ENCODE data around the gene APOO. TPM values are rescaled to one million over a fixed set of nuclear protein-coding genes. Genes with fewer than 3 reads are reported as not detected.

APOO gene
- total and polyA plus RNA-seq, 10 donors, result 5.8 to 18.0 (median 11.9) TPM

- no peak for TF ChIP-seq POLR2AphosphoS5 (IDR thresholded peaks at IDR 0.05)
- no peak for TF ChIP-seq CTCF (IDR thresholded peaks at IDR 0.05 in 8 of 11, conservative IDR thresholded peaks at IDR 0.05 in 3 of 11)
- no peak for TF ChIP-seq POLR2A (IDR thresholded peaks at IDR 0.05)
- Histone ChIP-seq H3K4me1 (peaks cover 0 to 19% (median 0%) of the 10 kb centered on the region in 6 donors), H3K4me3 (no peak overlapping the region), H3K9me3 (no peaks in the 10 kb centered on the region), H3K27me3 (replicated peaks in 1 of 7) (no peaks in the 10 kb centered on the region), H3K27ac (peak overlapping the region in 7 of 8 donors; percentile 11 to 76 (median 66)), H3K36me3 (no peaks in the 10 kb centered on the region)
- 28 to 51% (median 46%) methylated on average over 3 of the region's 3 CpGs for WGBS, 5 donors
- intact Hi-C loops (cut with DNase I; ENCODE audit: low total_unique reads), result no loop called here
- no peak for DNase-seq
Measured at GRCh38 chrX:23845351-23845817, 62.4 kb downstream of the APOO start.

GRCh38 chrX:23844502-23845138, 63.1 kb downstream of the APOO start:
- 34 to 53% (median 41%) methylated on average over 7 of the region's 7 CpGs for WGBS, 5 donors
- DNase-seq, result peak; percentile 25
- TF ChIP-seq POLR2A (IDR thresholded peaks at IDR 0.05) (no peak), POLR2AphosphoS5 (IDR thresholded peaks at IDR 0.05) (no peak), CTCF (IDR thresholded peaks at IDR 0.05 in 8 of 11, conservative IDR thresholded peaks at IDR 0.05 in 3 of 11) (no peak)
- Histone ChIP-seq H3K27ac (peak overlapping the region; percentile 11 to 76 (median 56)), H3K4me3 (no peak overlapping the region), H3K4me1 (peaks cover 0 to 19% (median 0%) of the 10 kb centered on the region in 6 donors), H3K27me3 (replicated peaks in 1 of 7) (no peaks in the 10 kb centered on the region), H3K36me3 (no peaks in the 10 kb centered on the region), H3K9me3 (no peaks in the 10 kb centered on the region)
- intact Hi-C loops (cut with DNase I; ENCODE audit: low total_unique reads), result no loop called here

- Histone ChIP-seq H3K27me3 (replicated peaks in 1 of 7) (no peaks in the 10 kb centered on the region), H3K4me1 (peaks cover 0 to 19% (median 0%) of the 10 kb centered on the region in 6 donors), H3K4me3 (no peak overlapping the region), H3K27ac (no peak overlapping the region), H3K36me3 (no peaks in the 10 kb centered on the region), H3K9me3 (no peaks in the 10 kb centered on the region)
- TF ChIP-seq POLR2AphosphoS5 (IDR thresholded peaks at IDR 0.05) (no peak), POLR2A (IDR thresholded peaks at IDR 0.05) (no peak), CTCF (IDR thresholded peaks at IDR 0.05 in 8 of 11, conservative IDR thresholded peaks at IDR 0.05 in 3 of 11) (no peak)
- no peak for DNase-seq
- intact Hi-C loops (cut with DNase I; ENCODE audit: low total_unique reads), result no loop called here
- WGBS, 5 donors, result 83 to 100% (median 98%) methylated on average over 4 of the region's 4 CpGs
Measured at GRCh38 chrX:23841847-23842522, 65.8 kb downstream of the APOO start.

GRCh38 chrX:23840674-23841073, 67.1 kb downstream of the APOO start:
- no peak for TF ChIP-seq POLR2AphosphoS5 (IDR thresholded peaks at IDR 0.05)
- no peak for DNase-seq
- intact Hi-C loops (cut with DNase I; ENCODE audit: low total_unique reads), result no loop called here
- 59 to 99% (median 87%) methylated on average over 3 of the region's 3 CpGs for WGBS, 5 donors
- H3K36me3 ChIP-seq, result no peaks in the 10 kb centered on the region
- H3K27me3 ChIP-seq (replicated peaks in 1 of 7), result no peaks in the 10 kb centered on the region
- H3K4me3 ChIP-seq, result no peak overlapping the region
- H3K27ac ChIP-seq, result peak overlapping the region in 3 of 8 donors; percentile 17 to 37 (median 36)
- H3K9me3 ChIP-seq, result no peaks in the 10 kb centered on the region
- peaks cover 0 to 18% (median 0%) of the 10 kb centered on the region in 6 donors for H3K4me1 ChIP-seq

Data from spleen (tissue), 11 donors.